GM23338 (cell line): ENCODE data around the gene DUSP9.
A peak's percentile ranks its signal among the peaks of the same experiment; 100 is the strongest.

ENCODE experiments used
- EZH2 ChIP-seq: fragments of 200-600 bp; sonication (generic); IDR thresholded peaks from one replicate; pipeline ENCODE4 v1.8.0; 2017; ENCODE audit warnings: antibody characterized with exemption, mild to moderate bottlenecking, low read depth; ENCODE audit not compliant: unreplicated experiment
- TF ChIP-seq, protein P1 (sequence below), 2 experiments: fragments of 200-600 bp in 1 of 2; sonication (generic) in 1 of 2; conservative IDR thresholded peaks; 2 replicates each; pipeline versions ENCODE4 v1.5.1 to v1.6.1; 2016 to 2017; ENCODE audit warnings: antibody characterized with exemption in 2 of 2, low read depth in 2 of 2, mild to moderate bottlenecking in 2 of 2, moderate library complexity in 1 of 2

DNA sequence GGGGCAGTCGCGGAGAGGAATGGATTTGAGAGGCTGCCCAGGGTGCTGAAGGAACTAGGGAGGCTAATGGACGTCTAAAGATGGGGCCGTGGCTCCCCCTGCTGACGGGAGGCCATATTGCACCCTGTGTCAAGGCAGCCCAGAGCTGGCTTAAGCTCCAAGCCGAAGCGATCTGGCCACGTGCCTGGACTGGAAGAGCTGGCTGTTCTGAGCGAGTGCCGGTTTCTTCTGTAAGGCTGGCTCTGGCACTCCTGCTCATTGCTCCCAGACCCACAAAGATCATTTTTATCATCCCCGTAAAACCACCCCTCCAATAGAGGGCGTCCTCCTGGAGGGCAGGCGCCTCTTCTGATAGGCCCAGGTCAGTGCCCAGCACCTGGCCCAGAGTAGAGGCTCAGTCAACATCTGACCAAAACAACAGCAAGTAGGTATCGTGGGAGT is 21.0 kb downstream of the DUSP9 start:
- TF ChIP-seq, protein P1, sequence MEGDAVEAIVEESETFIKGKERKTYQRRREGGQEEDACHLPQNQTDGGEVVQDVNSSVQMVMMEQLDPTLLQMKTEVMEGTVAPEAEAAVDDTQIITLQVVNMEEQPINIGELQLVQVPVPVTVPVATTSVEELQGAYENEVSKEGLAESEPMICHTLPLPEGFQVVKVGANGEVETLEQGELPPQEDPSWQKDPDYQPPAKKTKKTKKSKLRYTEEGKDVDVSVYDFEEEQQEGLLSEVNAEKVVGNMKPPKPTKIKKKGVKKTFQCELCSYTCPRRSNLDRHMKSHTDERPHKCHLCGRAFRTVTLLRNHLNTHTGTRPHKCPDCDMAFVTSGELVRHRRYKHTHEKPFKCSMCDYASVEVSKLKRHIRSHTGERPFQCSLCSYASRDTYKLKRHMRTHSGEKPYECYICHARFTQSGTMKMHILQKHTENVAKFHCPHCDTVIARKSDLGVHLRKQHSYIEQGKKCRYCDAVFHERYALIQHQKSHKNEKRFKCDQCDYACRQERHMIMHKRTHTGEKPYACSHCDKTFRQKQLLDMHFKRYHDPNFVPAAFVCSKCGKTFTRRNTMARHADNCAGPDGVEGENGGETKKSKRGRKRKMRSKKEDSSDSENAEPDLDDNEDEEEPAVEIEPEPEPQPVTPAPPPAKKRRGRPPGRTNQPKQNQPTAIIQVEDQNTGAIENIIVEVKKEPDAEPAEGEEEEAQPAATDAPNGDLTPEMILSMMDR (conservative IDR thresholded peaks at IDR 0.05; ENCODE audit: low read depth in 2 of 2): peak; percentile 58 to 78
- no peak for TF ChIP-seq EZH2
